Loucy (cell line): ENCODE results near the gene AP5Z1.

ENCODE experiments used
- H2AFZ ChIP-seq: fragments of 200-600 bp; sonication (generic); 2 replicates; pipeline ENCODE4 v1.6.0; 2016; ENCODE audit warnings: antibody characterized with exemption, mild to moderate bottlenecking, low read length, moderate library complexity
- H3F3A ChIP-seq: fragments of 200-600 bp; 2 replicates; pipeline ENCODE4 v1.6.0; 2016; ENCODE audit warnings: antibody characterized with exemption, low read depth, mild to moderate bottlenecking
- H3K27me3 ChIP-seq: fragments of 200-600 bp; sonication (generic); 2 replicates; pipeline ENCODE4 v1.6.1; 2014; ENCODE audit warnings: low read length, mild to moderate bottlenecking; ENCODE audit not compliant: insufficient read depth, poor library complexity, severe bottlenecking
- H3K36me3 ChIP-seq: fragments of 200-600 bp; sonication (generic); 2 replicates; pipeline ENCODE4 v1.6.1; 2016; ENCODE audit warnings: low read length; ENCODE audit not compliant: insufficient read depth
- H3K4me1 ChIP-seq: fragments of 200-600 bp; sonication (generic); 2 replicates; pipeline ENCODE4 v1.5.1; 2014; ENCODE audit warnings: low read length, mild to moderate bottlenecking; ENCODE audit not compliant: insufficient read depth, poor library complexity, severe bottlenecking
- H3K4me2 ChIP-seq: fragments of 200-600 bp; sonication (generic); 2 replicates; pipeline ENCODE4 v1.6.0; 2014; ENCODE audit warnings: antibody characterized with exemption, low read length, low read depth, mild to moderate bottlenecking; ENCODE audit not compliant: poor library complexity, severe bottlenecking
- H3K4me3 ChIP-seq: fragments of 200-600 bp; sonication (generic); 2 replicates; pipeline ENCODE4 v1.5.1; 2014; ENCODE audit warnings: low read length, mild to moderate bottlenecking, mixed read lengths; ENCODE audit not compliant: poor library complexity, severe bottlenecking
- H3K79me2 ChIP-seq: fragments of 200-600 bp; sonication (generic); 2 replicates; pipeline ENCODE4 v1.6.1; 2014; ENCODE audit warnings: low read length; ENCODE audit not compliant: insufficient read depth
- H3K9ac ChIP-seq: fragments of 200-600 bp; sonication (generic); 2 replicates; pipeline ENCODE4 v1.6.0; 2014; ENCODE audit warnings: mild to moderate bottlenecking, low read depth, low read length, moderate library complexity; ENCODE audit not compliant: poor library complexity, severe bottlenecking
- H3K9me2 ChIP-seq: fragments of 200-600 bp; sonication (generic); replicated peaks from 2 replicates; pipeline ENCODE4 v1.6.1; 2016; ENCODE audit warnings: low read depth, low read length, mixed read lengths
- H3K9me3 ChIP-seq: fragments of 200-600 bp; sonication (generic); 2 replicates; pipeline ENCODE4 v1.6.1; 2014; ENCODE audit warnings: mild to moderate bottlenecking, antibody characterized with exemption, low read length, low read depth; ENCODE audit not compliant: insufficient read depth
- H4K20me1 ChIP-seq: fragments of 200-600 bp; sonication (generic); 2 replicates; pipeline ENCODE4 v1.6.0; 2014; ENCODE audit warnings: antibody characterized with exemption, low read length, mild to moderate bottlenecking; ENCODE audit not compliant: insufficient read depth, poor library complexity, severe bottlenecking
- EZH2phosphoT487 ChIP-seq: fragments of 200-600 bp; IDR thresholded peaks from 2 replicates; pipeline ENCODE4 v1.6.1; 2018; ENCODE audit warnings: antibody characterized with exemption, mild to moderate bottlenecking, moderate library complexity, borderline replicate concordance
- TF ChIP-seq, protein P1 (sequence below): fragments of 200-600 bp; sonication (generic); conservative IDR thresholded peaks from 2 replicates; pipeline ENCODE4 v1.5.1; 2014; ENCODE audit warnings: mild to moderate bottlenecking, antibody characterized with exemption, low read length

Gene AP5Z1

DNA sequence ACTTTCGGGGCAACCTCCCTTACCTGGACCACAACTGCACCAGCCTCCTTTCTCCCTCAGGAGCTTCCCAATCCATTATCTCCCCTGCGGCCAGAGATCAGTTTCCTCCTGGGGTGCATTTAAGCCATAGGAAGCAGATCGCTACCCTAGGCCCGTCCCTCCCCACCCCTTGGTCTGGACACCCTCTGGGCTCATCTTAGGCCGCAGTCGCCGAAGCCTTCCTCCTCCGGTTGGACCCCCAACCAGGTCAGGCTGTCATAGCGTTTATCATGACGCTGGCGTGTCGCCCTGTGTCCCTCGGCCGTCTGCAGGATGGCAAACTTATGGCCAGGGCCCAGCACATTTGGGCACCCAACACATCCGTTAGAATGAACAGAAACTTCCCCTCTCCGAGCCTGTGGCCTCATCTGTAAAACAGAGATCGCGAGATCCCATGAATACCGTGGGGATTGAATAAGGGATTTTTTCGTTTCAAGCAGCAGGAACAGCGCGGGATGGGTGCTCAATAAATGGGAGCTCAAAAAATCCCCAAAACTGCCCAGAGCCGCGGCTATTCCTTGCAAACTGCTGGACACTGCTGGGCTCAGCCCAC lies 669 bp upstream of the AP5Z1 start:
- H2AFZ ChIP-seq, result peak overlapping the region; percentile 81
- H3K4me2 ChIP-seq, result peak overlapping the region; percentile 93
- peaks cover 6% of the 10 kb centered on the region for H3K4me1 ChIP-seq
- no peaks in the 10 kb centered on the region for H3K9me3 ChIP-seq
- peak overlapping the region; percentile 85 for H3K9ac ChIP-seq
- TF ChIP-seq, protein P1, sequence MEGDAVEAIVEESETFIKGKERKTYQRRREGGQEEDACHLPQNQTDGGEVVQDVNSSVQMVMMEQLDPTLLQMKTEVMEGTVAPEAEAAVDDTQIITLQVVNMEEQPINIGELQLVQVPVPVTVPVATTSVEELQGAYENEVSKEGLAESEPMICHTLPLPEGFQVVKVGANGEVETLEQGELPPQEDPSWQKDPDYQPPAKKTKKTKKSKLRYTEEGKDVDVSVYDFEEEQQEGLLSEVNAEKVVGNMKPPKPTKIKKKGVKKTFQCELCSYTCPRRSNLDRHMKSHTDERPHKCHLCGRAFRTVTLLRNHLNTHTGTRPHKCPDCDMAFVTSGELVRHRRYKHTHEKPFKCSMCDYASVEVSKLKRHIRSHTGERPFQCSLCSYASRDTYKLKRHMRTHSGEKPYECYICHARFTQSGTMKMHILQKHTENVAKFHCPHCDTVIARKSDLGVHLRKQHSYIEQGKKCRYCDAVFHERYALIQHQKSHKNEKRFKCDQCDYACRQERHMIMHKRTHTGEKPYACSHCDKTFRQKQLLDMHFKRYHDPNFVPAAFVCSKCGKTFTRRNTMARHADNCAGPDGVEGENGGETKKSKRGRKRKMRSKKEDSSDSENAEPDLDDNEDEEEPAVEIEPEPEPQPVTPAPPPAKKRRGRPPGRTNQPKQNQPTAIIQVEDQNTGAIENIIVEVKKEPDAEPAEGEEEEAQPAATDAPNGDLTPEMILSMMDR, result no peak
- TF ChIP-seq EZH2phosphoT487, result no peak
- no peaks in the 10 kb centered on the region for H3K36me3 ChIP-seq
- H4K20me1 ChIP-seq, result peaks cover 15% of the 10 kb centered on the region
- H3F3A ChIP-seq, result no peaks in the 10 kb centered on the region
- H3K79me2 ChIP-seq, result peaks cover 38% of the 10 kb centered on the region
- no peaks in the 10 kb centered on the region for H3K27me3 ChIP-seq
- H3K9me2 ChIP-seq, result no peaks in the 10 kb centered on the region
- peak overlapping the region; percentile 82 for H3K4me3 ChIP-seq

DNA sequence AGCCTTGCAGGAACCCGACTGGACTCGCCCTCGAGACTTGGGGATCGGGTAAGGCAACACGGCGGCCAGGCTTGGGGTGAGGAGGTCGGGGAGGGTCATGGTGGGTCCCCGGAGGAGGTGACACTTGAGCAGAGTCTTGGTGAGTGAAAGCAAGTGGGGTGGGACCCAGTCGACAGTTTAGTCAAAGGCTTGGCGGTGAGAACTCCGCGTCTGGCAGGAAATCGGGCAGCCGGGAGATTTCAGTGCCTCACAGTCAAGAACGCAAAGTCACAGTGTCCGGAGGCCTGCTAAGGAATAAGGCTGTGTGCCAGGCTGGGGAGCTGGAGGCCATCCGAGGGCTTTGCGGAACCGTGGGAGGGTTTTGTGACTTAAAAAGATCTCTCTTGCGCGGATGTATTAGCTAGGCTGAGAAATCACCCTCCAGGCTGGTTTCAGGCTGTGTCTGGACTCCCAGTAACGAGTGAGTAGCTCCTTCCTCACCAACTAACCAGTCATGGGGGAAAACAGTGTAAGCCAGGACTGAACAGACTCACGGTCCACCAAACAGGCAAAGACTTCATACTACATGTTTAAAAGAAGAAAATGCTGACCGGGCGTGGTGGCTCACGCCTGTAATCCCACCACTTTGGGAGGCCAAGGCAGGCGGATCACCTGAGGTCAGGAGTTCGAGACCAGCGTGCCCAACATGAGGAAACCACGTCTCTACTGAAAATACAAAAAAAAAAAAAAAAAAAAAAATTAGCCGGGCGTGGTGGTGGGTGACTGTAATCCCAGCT lies 613 bp downstream of the AP5Z1 start:
- H3F3A ChIP-seq, result no peaks in the 10 kb centered on the region
- peak overlapping the region; percentile 81 for H2AFZ ChIP-seq
- H3K27me3 ChIP-seq, result no peaks in the 10 kb centered on the region
- H3K9me2 ChIP-seq, result no peaks in the 10 kb centered on the region
- H3K4me2 ChIP-seq, result peak overlapping the region; percentile 91
- H3K9me3 ChIP-seq, result no peaks in the 10 kb centered on the region
- H3K4me1 ChIP-seq, result peaks cover 6% of the 10 kb centered on the region
- no peaks in the 10 kb centered on the region for H3K36me3 ChIP-seq
- peaks cover 42% of the 10 kb centered on the region for H3K79me2 ChIP-seq
- peak overlapping the region; percentile 82 for H3K4me3 ChIP-seq
- peaks cover 15% of the 10 kb centered on the region for H4K20me1 ChIP-seq
- no peak for TF ChIP-seq EZH2phosphoT487
- TF ChIP-seq, protein P1, result no peak
- peak overlapping the region; percentile 85 for H3K9ac ChIP-seq

DNA sequence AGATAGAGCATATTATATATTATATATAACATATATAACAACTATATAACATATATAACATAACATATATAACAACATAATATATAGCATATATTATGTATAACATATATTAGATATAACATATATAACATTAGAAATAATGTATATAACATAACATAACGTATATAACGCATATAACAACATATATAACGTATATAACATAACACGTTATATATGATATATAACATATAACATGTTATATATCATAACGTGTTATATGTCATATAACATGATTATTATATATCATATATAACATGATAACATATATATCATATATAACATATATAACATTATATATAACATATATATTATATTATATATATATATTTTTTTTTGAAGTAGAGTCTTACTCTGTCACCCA lies 3.7 kb downstream of the AP5Z1 start:
- peaks cover 42% of the 10 kb centered on the region for H3K79me2 ChIP-seq
- no peak overlapping the region for H2AFZ ChIP-seq
- H3K4me2 ChIP-seq, result no peak overlapping the region
- no peaks in the 10 kb centered on the region for H3K27me3 ChIP-seq
- peaks cover 16% of the 10 kb centered on the region; the same call in 1 of the 2 replicates for H3K36me3 ChIP-seq
- H3K4me3 ChIP-seq, result no peak overlapping the region
- H3K9me3 ChIP-seq, result no peaks in the 10 kb centered on the region
- no peak overlapping the region for H3K9ac ChIP-seq
- H4K20me1 ChIP-seq, result peaks cover 15% of the 10 kb centered on the region
- H3K9me2 ChIP-seq, result no peaks in the 10 kb centered on the region
- H3F3A ChIP-seq, result no peaks in the 10 kb centered on the region
- no peak for TF ChIP-seq EZH2phosphoT487
- TF ChIP-seq, protein P1, result no peak
- H3K4me1 ChIP-seq, result peaks cover 6% of the 10 kb centered on the region
